OCI-LY1 (cell line): ENCODE results near the gene RYR3.

Experiments used
- EZH2 ChIP-seq: fragments of 200-600 bp; sonication (generic), shearing (Covaris generic); IDR thresholded peaks from 2 replicates; pipeline ENCODE4 v1.8.0; 2017; ENCODE audit warnings: borderline replicate concordance, mixed run types, mild to moderate bottlenecking, antibody characterized with exemption, low read length, moderate library complexity, mixed read lengths
- TF ChIP-seq, protein P1 (sequence below): fragments of 200-600 bp; sonication (generic), shearing (Covaris generic); IDR thresholded peaks from 2 replicates; pipeline ENCODE4 v1.5.1; 2017; ENCODE audit warnings: mild to moderate bottlenecking, antibody characterized with exemption, low read length, moderate library complexity, mixed read lengths

DNA sequence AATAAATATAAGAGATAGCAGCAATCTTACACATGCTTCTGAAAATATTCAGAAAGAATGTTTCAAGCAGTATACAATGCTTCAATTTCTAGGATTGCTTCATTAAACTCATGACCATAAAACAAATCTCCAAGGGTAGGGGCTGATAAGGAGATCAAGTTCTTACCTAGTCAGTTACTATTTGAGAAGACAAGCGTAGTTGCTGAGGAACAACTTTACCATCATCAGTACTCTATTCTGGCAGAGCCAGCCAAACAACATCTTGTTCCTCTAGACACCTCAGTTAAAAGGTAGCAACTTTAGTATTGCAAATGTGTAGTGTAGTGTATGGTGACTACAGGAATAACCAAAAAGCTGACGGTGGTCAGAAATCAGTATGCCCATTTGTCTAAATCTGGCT is 572.2 kb downstream of the RYR3 start:
- TF ChIP-seq, protein P1, sequence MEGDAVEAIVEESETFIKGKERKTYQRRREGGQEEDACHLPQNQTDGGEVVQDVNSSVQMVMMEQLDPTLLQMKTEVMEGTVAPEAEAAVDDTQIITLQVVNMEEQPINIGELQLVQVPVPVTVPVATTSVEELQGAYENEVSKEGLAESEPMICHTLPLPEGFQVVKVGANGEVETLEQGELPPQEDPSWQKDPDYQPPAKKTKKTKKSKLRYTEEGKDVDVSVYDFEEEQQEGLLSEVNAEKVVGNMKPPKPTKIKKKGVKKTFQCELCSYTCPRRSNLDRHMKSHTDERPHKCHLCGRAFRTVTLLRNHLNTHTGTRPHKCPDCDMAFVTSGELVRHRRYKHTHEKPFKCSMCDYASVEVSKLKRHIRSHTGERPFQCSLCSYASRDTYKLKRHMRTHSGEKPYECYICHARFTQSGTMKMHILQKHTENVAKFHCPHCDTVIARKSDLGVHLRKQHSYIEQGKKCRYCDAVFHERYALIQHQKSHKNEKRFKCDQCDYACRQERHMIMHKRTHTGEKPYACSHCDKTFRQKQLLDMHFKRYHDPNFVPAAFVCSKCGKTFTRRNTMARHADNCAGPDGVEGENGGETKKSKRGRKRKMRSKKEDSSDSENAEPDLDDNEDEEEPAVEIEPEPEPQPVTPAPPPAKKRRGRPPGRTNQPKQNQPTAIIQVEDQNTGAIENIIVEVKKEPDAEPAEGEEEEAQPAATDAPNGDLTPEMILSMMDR = no peak
- no peak for TF ChIP-seq EZH2
